ENCODE measurements around the gene VWA5B1.
"Not testable (repeated sequence)": the region's sequence is repeated elsewhere in the genome, so short reads cannot be mapped to it uniquely, and the experiment has no call there.

VWA5B1 gene

DNA sequence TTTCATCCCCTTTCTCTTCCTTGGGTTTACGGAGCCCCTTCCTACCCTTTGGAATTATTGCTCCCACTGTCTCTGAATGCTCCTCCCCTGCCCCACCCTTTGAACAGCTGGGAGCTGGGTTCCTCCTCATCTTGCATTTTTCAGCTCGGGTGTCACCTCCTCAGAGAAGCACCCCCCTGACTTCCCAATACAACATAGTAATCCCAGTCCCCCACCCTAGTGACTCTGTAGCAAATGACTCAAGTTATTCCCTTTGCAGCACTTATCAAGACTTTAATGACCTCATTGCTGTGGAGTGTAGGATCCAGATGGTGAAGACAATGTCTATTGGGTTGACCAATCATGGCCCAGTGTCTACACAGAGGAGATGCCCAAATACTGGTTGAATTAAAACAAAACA, 8.9 kb upstream of the VWA5B1 start:
- no peak for DNase-seq

DNA sequence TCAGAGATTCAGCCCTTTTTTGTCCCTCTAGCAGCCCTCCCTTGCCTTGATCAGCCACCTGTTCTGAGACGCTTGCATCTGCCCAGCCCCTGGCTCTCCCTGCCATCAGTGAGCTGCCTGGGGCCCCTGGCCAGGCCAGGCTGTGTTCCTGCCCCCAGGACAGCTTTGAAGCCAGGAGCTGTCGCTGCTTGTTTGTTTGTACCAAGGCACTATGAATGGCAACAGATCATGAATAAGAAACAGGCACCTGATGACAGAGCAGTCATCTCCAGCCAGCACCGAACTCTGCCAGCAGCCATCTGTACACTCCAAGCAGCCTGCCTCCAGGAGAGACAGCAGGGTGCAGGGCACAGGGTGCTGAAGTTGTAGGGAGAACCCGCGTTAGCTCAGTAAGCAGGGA, 8.1 kb upstream of the VWA5B1 start:
- DNase-seq = no peak

DNA sequence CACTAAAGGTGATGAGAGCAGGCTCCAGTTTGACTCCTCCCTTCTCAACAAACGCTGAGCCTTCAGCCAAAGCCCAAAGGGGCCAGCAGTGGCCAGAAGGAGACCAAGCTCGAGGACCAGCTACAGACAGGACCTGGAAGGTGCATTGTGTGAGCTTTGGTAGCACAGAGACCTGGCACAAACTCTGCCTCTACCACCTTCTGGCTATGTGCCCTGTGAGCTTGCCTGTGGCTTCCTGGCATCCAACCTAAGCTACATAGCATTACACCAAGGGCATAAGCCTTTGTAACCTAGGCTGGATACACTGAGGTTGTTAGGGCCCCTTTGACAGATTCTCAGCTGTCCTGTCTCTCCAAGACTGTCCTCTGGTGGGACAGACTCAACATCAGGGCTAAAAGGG, 6.6 kb upstream of the VWA5B1 start:
- DNase-seq = no peak

DNA sequence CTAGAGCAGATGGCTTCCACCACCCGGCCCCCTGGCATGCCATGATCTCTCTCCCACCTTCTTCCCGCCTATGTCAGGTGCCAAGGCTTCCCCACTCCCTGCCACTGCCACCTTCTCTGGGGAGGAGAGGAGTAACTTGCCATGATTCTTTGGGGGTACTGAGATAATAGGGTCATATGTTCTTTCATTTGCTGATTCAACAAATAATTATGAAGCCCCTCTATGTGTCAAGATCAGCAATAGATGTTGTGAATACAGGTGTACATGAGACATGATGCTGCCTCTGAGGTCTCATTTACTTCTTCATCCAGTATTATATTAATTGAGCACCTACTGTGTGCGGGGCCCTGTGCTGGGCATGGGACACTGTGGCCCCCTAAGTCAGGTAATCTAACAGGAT, 6.0 kb upstream of the VWA5B1 start:
- no peak for DNase-seq

DNA sequence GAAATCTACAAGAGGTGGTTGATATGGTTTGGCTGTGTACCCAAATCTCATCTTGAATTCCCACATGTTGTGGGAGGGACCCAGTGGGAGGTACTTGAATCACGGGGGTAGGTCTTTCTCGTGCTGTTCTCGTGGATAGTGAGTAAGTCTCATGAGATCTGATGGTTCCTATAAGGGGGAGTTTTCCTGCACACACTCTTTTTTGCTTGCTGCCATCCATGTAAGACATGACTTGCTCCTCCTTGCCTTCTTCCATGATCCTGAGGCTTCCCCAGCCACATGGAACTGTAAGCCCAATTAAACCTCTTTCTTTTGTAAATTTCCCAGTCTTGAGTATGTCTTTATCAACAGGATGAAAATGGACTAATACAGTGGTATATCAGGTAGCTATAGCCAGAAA, 5.2 kb upstream of the VWA5B1 start:
- no peak for DNase-seq

DNA sequence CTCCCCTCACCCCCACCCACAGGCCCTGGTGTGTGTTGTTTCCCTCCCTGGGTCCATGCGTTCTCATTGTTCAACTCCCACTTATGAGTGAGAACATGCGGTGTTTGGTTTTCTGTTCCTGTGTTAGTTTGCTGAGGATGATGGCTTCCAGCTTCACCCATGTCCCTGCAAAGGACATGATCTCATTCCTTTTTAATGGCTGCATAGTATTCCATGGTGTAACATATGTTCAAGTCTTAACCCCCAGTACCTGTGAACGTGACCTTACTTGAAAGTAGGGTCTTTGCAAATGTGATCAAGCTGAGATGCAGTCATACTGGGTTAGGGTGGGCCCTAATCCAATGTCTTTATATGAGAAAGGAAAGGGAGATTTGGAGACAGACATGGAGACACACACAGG, 3.0 kb upstream of the VWA5B1 start:
- DNase-seq = not testable (repeated sequence)

DNA sequence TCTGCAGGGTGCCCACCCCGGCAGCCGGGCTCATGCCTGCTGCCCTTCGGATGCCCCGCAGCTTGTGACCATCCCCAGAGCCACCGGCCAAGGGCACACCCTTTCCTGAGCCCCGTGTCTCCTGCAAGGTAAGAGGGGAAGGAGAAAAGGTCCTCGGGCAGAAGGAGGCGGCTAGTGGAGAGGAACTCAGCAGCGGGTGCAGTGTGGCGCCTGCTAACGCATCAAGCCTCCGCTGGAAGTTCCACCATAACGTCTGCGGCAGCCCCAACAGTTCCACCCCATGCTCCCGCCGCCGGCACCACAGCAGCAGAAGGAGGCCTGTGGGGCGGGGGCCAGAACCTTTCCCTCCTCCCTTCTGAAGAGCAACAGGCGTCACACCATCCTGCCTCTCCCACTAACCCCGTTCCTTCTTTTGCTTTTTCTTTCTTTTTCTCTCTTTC, 990 bp downstream of the VWA5B1 start:
- no peak for DNase-seq

DNA sequence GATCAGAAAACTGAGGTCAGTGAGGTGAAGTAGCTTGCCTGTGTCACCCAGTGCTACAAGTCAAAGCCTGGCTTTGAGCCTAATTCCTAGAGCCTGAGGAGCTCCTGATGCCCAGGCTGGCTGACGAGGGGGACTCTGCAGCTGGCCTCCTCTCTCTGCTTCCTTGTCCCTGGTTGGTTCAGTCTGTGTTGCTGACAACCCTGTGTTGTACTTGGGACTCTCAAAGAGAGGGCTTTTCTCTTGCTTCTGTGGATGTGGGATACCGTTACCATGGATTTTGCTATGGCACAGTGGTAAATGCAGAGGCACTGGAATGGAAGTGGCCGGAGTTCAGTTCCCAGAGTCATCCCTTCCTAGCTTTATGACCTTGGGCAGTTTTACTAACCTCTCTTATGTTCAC, 8.0 kb downstream of the VWA5B1 start:
- no peak for DNase-seq

DNA sequence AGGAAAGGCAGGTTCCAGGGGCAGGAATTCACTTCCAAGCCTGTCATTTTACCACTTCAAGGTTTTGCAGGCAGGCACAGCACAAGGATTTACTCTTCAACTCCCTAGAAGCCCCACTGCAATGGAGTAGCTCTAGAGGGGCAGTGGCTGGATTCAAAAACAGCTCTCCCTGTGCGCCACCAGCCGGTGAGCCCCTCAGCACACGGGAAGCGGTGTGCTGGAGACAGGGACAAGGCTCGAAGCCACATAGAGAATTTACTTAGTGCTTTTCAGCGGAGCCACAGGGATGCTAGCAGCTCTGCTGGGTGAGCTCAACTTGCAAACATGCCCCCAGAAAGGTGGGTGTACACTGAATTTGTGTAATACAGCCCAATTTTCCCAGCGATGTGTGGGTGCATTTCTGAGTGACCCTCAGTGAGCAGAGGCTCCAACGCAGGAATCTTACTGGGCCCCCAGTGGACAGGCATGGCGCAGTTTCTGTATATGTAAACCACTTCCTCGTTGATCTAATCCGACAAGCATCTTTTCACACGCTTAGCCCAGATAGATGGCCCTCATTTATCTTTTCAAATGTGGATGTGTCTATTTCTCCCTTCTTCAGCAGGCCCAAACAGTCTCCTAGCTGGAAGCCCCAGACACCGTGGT, 10.9 kb downstream of the VWA5B1 start:
- no peak for DNase-seq

DNA sequence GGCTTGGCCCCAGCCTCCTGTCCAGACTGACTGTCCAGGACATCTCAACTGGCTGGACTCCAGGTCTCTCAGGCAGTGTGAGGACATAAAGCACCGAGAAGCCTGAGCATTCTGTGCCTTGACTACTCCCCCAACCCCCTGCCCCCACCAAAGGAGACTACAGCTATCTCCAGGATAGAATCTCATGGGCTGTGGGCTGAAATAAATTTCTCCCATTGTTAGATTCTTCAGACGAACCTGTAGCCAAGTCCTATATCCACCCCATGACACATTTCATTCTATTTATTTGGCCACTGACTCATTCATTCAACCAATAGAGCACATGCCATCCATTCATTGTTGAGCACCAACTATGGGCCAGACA, 11.4 kb downstream of the VWA5B1 start:
- no peak for DNase-seq

DNA sequence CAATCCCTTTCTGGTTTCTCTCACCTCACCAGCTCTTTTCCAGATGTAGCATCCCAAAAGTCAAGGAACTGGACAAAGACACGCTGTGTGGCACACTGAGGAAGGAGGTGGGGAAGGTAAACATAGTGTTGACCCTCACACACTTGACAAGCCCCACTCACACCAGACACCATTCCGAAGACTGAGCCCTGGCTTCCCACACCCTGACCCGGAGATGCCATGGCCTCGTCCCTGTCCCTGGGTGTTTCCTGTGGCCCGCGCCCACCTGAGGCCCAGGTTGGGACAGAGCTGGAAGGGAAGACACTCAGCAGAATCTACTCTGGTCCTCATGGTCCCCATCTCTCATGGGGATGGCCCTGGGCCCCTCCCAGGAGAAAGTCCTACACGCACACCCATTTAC, 16.4 kb downstream of the VWA5B1 start:
- DNase-seq = no peak

DNA sequence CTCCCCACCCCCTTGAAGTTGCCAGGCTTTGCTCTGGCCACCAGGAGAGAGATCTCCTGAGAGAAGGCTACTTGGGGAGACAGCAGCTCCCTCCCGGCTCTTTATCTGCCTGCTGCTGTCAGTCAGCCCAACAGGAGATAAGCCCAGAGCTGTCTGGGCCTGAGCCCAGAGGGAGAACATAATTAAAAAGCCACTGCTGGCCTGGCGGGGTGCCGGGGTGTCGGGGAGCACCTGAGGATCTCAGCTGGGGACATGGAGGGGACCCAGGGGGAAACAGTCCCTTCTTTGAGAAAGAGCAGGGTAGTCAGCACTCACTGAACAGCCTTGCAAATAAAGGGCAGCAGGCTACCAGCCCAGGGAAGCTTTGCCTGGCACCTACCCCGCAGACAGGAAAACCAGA, 17.9 kb downstream of the VWA5B1 start:
- no peak for DNase-seq

DNA sequence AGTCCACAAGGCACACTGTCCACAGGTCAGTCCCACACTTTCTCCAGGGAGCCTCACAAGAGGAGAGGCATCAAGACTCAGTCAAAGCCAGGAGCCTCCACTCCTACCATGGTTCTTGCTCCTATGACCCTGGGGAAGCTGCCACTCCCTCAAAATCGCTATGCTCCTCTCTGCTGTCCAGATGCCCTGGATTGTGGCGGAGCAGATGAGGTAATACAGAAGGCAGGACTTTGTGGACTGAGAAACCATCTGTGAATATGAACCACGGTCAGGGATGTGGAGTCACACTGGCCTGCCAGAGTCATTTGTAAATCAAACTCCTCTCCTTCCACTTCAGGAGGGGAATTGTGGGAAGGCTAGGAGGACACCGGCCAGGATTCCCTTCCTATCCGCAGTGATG, 20.6 kb downstream of the VWA5B1 start:
- no peak for DNase-seq

DNA sequence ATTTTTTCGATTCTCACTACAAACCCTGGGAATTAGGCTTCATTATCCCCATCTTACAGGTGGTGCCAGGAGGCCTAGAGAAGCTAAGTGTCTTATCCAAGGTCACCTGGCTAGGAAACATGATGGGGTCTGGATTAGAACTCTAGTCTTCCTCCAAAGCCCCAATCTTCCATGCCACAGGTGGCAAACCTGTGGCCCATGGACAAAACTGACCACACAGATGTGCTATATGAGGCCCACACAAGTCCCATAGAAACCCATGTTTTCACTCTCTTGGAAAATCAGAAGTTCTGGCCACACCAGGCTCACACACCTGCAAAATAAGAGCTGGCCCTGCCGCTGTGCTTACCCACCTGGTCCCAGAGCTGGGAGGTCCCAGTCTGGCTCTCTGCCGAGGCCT, 21.6 kb downstream of the VWA5B1 start:
- DNase-seq = no peak

DNA sequence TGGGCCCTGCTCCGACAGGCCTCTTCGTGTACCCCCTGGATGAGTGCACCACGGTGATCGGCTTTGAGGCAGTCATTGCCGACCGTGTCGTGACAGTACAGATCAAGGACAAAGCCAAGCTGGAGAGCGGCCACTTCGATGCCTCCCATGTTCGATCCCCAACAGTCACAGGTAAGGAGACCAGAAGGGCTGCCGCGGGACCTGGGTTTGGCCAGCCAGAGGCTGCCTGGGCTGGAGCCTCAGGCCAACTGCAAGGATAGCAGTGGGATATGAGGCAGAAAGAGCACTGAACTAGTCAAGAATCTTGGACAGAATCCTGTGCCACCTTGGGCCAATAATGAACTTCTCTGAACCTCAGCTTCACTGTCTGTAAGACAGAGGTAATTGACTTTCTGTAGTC, 22.1 kb downstream of the VWA5B1 start:
- DNase-seq = no peak

DNA sequence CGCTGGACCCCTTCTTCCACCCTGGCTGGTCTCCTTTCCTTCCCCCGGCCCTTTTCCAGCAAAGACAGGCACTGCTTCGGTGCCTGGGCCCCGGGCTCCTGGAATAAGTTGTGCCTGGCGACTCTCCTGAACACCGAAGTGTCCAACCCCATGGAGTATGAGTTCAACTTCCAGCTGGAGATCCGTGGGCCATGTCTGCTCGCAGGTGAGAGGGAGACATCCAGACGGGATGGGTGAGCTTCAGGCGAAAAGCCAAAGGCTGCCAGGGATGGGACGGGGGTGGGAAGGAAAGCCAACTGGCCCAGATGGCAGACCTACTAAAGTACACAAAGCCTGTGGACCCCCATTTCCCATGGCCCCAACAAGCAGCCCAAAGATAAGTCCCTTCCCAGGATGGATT, 26.8 kb downstream of the VWA5B1 start:
- DNase-seq = no peak

DNA sequence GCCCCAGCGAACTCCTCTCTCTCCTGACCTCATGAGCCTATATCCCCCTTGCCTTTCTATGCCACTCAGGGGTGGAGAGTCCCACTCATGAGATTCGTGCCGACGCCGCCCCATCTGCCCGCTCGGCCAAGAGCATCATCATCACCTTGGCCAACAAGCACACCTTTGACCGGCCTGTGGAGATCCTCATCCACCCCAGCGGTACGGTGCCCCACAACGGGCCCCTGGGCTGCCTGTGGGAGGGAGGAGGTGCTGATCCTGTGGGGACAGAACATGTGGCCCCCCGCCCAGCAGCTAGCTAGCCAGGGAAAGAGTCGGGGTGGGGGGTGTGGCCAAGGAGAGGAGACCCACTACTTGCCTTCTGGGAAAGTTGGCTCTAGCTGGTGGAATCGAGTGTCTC, 27.8 kb downstream of the VWA5B1 start:
- no peak for DNase-seq

DNA sequence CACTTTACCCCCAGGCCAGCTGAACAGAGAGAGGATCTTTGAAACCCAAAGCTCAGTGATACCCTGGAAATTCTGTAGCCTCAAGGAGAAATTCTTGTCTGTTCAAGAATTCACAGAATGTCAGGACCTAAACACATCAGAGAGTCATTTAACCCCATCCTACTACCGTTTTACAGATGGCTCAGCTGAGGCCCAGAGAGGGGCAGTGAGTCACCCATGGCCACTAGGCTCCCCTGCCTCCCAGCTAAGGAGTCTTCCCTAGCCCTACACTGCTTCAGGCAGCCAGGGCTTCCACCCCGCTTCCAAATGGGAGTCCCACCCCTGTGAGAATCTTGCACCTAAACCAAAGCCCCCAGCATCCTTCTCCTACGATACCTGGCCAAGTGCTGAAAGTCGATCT, 28.3 kb downstream of the VWA5B1 start:
- no peak for DNase-seq

DNA sequence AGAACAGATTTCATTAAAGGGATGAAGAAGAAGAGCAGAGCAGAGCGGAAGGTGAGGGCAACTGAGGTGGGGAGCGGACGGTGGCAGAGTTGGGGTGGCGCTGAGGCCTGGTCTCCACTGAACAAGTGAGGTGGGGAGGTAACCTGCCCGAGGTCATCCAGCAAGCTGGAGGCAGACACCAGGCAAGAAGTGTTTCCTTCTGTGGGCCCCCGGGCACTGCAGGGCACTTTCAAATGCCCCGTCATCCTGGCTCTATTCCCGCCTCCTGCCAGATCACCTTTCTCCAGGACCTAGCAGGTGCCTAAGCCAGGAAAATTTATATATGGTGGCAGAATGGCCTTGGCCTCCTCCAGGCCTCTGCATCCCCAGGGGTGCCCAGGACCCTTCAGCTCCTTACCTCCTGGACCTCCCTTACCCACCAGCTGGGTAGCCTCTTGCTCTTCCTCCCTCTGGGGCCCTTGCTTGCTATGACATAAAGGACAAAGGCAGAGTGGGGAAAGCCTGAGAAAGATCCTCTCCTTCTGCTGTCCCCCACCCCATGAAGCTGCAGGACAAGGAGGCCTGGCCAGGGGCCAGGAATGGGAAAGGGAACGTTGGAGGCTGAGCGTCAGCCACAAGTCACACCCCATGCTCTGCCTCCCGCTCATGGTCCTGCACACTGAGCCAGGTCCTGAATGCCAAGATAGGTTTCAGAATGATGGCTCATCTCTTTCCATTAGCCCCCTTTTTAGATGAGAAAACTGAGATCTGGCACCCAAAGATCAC, 29.0 kb downstream of the VWA5B1 start:
- no peak for DNase-seq

DNA sequence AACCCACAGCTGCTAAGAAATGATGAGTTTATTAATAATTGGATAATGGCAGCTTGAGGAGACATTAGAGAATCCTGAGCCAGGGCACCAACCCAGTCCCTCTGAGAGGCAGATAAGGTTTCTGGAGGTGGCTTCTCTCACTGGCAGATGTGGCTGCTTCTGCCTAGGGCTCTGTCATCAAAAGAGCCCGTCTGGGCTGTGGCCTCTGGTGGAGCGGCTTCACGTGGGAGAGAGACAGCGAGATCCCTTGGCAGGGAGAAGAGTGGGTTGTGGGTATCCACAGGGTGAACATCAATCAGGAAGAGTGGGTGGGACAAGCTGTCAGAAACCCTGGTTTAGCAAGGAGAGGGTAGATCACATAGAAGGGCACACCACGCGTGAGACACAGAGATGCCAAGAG, 30.0 kb downstream of the VWA5B1 start:
- no peak for DNase-seq

DNA sequence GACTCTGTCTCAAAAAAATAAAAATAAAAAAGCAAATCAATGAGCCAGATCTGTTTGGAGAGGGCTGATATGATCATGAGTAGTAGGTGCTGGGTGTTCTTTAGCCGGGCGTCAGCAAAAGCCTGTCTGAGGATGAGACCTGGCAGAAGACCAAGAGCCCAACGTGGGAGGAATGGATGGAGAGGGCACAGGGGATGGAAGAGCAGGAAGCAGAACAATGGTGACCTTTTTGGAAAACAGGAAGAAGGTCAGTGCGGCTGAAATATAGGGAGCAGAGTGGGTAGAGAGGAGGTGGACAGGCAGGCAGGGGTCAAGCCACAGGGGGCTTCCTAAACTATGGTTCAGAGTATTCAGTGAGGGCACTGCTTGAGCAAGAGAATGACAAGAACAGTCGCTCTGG, 30.9 kb downstream of the VWA5B1 start:
- no peak for DNase-seq

DNA sequence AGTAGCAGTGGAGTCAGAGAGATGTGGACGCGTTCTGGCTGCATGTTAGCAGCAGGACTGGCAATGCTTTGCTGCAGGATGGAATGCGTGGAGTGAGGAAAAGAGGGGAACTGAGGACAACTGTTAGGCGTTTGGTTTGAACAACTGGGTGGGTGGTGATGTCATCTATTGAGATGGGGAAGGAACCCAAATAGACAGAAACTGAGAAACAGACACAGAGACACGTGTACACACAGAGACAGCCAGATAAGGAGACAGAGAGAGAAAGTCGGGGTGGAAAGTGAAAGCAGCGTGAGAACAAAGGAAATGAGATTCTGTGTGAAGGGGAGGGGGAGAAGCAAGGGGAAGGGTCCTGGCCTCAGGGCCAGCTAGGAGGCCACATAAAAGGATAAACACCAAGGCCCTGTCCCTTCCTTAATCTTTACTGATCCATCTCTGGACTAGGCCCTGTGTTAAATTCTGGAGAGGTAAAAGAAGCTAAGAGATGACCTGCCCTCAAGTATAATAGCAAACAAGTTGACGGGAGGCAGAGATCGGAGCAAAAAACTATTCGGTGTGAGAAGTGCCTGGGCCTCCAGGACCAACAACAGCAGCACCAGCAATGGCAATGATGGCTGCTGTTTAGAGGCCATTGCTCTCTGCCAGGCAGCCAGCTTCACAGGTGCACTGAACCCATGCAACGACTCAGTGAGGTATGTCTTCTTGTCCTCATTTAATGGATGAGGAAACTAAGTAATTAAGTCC, 31.6 kb downstream of the VWA5B1 start:
- no peak for DNase-seq

DNA sequence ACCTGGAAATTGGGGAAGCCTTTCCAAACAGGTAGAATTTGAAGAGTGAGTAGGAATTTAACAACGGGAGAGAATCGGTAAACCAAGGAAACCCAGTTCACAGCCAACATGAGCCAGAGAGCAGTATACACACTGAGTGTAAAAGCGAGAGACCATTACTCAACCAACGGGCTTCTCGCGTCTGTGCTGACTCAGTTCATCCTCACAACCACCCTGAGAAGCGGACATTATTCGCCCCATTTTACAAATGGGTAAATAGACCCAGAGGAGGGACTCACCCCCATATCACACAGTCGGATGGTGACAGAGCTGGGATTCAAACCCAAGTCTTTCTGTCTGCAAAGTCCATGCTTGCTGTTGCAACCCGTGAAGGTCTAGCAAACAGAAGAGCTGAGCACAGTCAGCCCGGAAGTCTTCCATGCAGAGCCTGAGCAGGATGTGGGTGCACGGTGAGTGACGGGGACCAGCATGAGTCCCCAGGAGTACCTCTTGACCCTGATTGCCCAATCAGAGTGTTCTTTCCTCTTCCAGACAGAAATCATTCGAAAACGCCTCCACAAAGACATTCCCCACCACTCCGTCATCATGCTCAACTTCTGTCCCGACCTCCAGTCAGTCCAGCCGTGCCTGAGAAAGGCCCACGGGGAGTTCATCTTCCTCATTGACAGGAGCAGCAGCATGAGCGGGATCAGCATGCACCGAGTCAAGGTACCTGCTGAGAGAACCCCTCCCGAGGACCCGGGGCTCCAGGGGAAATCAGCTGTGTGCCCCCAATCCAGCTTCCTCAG, 32.3 kb downstream of the VWA5B1 start:
- DNase-seq = no peak

DNA sequence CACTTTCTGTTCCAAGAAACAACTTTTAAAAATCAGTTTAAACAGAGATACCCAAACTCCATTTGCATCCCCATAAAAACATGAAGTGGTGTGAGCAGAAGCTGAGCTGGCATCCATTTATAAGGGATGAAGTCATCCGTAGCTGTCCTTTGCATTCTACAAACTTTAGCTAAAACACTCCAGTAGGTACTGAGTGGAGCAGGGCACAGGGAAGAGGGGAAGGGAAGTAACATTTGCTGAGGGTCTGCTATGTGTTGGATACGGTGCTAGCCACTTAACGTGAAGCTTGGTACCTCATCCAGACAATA, 32.9 kb downstream of the VWA5B1 start:
- DNase-seq = no peak

Data from RPMI8226 (cell line).